GM19099 (cell line): ENCODE measurements around the gene PHACTR3.

Experiments
- POLR2A ChIP-seq: IDR thresholded peaks from 3 replicates; pipeline ENCODE4 v1.6.1; 2011; ENCODE audit warnings: low read depth; ENCODE audit not compliant: insufficient read length; ENCODE audit errors: extremely low read depth

Gene PHACTR3

DNA sequence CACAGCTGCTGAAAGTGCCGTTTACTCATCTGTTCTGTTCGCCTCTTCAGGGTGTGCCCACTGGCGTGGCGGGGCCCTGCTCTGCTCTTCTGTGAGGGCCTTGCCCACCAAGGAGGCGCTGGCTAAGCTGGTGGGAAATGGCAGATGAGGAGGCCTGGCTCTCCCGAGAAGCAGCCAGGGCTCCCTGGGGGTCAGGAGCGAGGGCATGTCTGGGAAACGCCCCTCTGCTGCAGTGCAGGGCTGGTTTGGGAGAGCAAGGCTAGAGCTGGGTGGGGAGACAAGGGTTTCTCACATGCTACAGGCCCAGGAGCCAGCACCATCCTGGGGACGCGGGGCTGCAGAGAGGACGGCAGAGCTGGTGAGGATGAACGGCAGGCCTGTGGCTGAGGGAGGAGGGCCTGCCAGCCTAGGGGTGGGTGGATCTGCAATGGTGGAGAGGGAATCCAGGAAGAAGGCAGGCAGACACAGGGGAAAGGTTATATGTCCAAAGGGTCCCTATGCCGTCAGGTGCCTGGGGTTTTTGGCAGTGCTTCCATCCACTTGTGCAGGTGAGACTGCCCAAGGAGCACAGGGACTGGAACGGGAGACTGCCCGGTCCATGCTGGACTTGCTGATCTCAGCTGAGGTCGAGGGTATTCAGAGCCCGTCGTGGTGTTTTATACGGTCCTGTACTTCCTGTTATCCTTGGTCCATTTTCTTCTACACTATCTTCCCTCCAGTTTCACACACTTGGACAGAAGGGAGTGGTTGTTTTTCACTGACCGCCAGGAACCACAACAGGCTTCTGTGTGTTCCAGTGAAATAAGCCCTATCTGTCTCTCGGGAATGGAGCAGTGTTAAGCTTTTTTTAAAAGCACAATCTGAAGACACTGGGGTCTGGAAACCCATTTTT lies 209.9 kb downstream of the PHACTR3 start:
- no peak for TF ChIP-seq POLR2A

GRCh38 chr20:59814840-59815340 lies 210.6 kb downstream of the PHACTR3 start:
- no peak for TF ChIP-seq POLR2A

DNA sequence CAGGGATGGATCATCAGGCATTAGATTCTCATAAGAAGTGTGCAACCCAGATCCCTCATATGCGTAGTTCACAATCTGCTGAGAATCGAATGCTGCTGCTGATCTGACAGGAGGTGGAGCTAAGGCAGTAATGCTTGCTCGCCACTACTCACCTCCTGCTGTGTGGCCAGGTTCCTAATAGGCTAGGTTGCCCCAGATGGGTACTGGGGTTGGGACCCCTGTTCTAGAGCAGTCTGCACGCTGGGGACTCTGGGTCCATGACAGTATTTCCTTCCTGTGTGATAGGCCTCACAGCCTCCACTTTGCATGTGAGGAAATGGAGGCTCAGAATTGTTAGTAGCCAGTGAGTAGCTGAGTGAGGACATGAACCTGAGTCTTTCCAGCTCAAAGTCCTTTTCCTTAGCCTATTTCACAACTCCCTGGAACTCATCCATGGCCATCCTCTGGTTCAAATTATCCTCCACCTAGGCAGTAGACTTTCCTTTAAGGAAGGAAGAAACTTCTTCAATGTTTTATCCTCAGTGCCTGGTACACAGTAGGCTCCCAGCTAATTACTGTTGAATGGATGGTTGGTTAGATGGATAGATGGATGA lies 211.9 kb downstream of the PHACTR3 start:
- no peak for TF ChIP-seq POLR2A

DNA sequence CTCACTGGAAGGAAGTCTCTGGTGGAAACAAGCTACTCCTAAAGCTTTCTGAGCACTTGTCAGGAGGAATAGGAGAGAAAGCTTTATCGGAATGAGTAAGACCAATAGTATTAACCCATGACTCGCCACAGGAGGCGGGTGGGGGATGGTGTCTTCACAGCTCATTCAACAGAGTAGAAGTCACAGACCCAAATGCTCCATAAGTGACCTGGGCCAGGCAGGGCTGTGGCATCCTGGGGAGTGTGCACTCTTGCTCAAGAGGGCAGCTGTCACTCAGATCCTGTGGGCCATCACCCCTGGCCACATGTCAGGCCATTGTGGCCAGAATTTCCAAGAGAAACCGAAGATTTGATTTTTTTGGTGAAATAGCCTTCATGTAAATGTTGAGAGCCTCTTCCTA lies 213.1 kb downstream of the PHACTR3 start:
- no peak for TF ChIP-seq POLR2A

GRCh38 chr20:59817846-59818615 lies 213.7 kb downstream of the PHACTR3 start:
- TF ChIP-seq POLR2A, result no peak

DNA sequence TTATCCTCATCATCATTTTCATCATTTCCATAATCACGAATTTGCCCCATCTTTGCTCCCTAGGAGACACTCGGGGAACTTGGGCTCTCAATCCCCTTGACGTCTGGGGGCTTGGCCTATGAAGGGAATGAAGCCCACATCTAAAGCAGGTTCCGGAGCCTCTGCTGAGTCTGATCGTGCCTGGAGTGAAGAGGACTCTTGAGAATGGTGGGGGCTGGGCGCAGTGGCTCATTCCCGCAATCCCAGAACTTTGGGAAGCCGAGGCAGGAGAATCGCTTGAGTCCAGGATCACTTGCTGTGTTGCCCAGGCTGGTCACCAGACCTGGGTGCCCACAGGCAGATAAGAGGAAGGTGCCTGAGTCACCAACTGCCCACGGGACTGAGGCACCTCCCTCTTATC lies 214.6 kb downstream of the PHACTR3 start:
- TF ChIP-seq POLR2A, result no peak

GRCh38 chr20:59819496-59820203 lies 215.3 kb downstream of the PHACTR3 start:
- TF ChIP-seq POLR2A, result no peak

GRCh38 chr20:59820204-59821041 lies 216.1 kb downstream of the PHACTR3 start:
- no peak for TF ChIP-seq POLR2A

DNA sequence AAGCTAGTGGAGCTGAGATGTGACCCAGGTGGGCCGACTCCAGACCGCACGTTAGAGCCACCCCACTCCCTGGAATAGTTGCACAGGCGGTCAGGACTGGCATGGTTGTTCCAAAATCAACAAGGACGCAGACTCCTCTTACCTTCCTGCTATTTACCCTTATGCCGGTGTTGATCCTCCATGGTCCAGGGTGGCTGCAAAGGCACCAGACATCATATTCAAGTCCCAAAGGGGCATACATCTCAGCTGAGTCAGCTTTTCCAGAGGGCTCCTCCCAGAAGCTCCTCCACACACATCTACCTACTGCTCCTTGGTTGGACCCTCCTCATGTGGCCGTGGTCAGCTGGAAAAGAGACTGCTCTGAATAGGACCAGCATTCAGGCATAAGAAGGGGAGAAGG lies 216.9 kb downstream of the PHACTR3 start:
- TF ChIP-seq POLR2A, result no peak

DNA sequence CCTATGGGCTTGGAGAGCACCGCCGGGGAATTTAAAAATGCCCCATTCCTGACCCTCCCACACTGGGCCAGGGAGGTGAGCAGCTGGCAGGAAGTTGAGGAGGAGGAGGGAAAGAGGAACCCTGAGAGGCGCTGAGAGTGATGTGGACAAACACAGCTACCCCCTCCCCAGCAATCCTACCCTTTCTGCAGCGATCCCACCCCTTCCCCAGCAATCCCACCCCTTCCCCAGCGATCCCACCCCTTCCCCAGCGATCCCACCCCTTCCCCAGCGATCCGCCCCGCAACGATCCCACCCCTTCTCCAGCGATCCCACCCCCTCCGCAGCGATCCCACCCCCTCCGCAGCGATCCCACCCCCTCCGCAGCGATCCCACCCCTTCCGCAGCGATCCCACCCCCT lies 217.4 kb downstream of the PHACTR3 start:
- TF ChIP-seq POLR2A, result no peak

DNA sequence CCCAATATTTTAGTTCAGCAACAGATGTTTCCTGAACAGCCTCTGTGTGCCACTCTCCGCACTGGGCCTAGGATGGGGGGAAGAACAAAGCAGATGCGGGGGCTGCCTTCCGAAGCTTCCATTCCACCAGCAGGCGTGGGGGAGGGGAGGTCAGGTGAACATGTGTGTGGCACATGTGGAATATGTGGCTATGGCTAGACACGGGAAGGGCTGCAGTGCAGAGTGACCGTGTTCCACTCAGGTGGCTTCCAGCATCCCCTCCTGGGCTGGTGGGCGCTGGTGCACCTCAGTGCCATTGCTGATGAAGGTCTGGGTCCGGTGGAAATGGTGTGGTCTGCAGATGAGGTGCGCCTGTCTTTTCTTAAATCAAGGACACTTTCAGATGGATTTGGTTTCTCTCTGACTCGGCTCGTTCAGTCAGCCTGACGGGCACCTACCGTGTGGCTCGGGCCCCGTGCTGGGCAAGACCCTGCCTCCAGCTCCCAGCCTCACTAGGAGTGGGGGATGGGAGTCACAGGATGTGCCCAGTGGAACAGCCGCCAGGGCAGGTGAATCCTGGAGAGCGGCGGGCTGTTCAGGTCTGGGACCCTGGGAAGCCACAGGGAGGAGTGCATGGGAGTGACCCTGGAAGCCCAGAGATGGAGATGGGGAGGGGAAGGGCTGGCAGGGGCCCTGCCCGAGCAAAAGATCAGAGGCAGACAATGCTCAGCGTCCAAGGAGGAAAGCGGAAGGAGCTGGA lies 218.1 kb downstream of the PHACTR3 start:
- no peak for TF ChIP-seq POLR2A

DNA sequence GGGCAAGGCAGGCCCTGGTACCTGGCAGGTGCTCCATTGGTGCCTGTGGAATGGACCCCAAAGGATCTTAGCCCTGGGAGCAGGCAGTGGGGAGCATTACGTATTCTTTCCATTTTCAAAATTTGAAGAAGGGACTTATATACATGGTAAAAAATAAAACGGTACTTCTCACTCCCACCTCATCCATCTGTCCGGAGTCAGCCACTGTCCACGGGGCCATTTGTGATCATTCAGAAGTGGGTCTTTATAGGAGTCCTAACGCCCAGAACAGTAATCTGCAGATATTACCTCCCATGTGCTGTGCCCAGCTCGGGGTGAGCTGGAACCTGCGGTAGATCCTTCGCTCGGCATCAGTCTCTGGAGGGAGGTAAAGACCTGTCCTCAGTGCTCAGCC lies 218.7 kb downstream of the PHACTR3 start:
- TF ChIP-seq POLR2A, result no peak
